Measurements from ENCODE around the gene INPP5A. TPM values are rescaled to one million over a fixed set of nuclear protein-coding genes. Genes with fewer than 3 reads are reported as not detected.
A peak's percentile ranks its signal among the peaks of the same experiment; 100 is the strongest.

Gene INPP5A
- total and polyA plus RNA-seq, 9 of the 15 experiments (the other 6 are each of a cell fraction or from before 2014, with no cell fraction given), result 0.66 to 11.6 (median 7.7) TPM

- Histone ChIP-seq H3K27me3 (ENCODE audit: control insufficient read depth in 2 of 2, insufficient read depth in 2 of 2, low read length in 2 of 2) (no peaks in the 10 kb centered on the region), H3K4me2 (ENCODE audit: insufficient read depth, low read length) (no peak overlapping the region), H2AFZ (ENCODE audit: low read depth, low read length) (no peak overlapping the region), H3K9me1 (ENCODE audit: control insufficient read depth, insufficient read depth, low read length) (no peaks in the 10 kb centered on the region), H3K9ac (ENCODE audit: insufficient read depth in 1 of 2, low read depth in 2 of 2, low read length in 2 of 2) (peak overlapping the region in 1 of 2 experiments; percentile 35; a peak in 1 of 4 replicates), H4K20me1 (replicated peaks; ENCODE audit: control insufficient read depth, insufficient read depth, low read length) (no peaks in the 10 kb centered on the region; the same call in 1 of the 2 replicates), H3K79me2 (ENCODE audit: control insufficient read depth, insufficient read depth, low read length) (peaks cover 25% of the 10 kb centered on the region; the same call in 2 of the 3 replicates), H3K36me3 (ENCODE audit: control insufficient read depth, insufficient read depth, low read length) (no peaks in the 10 kb centered on the region), H3K4me3 (no peak overlapping the region), H3K9me3 (replicated peaks; ENCODE audit: control insufficient read depth, insufficient read depth, low read depth, low read length) (no peaks in the 10 kb centered on the region), H3K4me1 (replicated peaks in 1 of 2; ENCODE audit: control insufficient read depth in 2 of 2, insufficient read depth in 2 of 2, low read length in 2 of 2) (peaks cover 10 to 74% of the 10 kb centered on the region in 2 experiments), H3K27ac (ENCODE audit: extremely low read depth, low read depth, low read length) (no peak overlapping the region)
- FAIRE-seq (no peak), DNase-seq (ENCODE audit: extremely low read depth in 1 of 4, low spot score in 3 of 4) (no peak), ATAC-seq (no peak)
- POLR2A ChIA-PET, result no interaction called here
- WGBS (ENCODE audit: insufficient coverage, low coverage, missing lambda C conversion rate), result 74% methylated on average over 20 of the region's 26 CpGs
- CTCF ChIA-PET (ENCODE audit: low intra/inter-chr PET ratio), result no interaction called here
- intact Hi-C loops (cut with micrococcal nuclease), result no loop called here
- TF ChIP-seq SIRT6 (IDR thresholded peaks at IDR 0.05; ENCODE audit: low read depth, low read length) (no peak), RBBP5 (IDR thresholded peaks at IDR 0.05; ENCODE audit: borderline replicate concordance, insufficient read depth, low read length, poor library complexity, severe bottlenecking) (no peak), ZBTB9 (CRISPR knock-in tag; IDR thresholded peaks at IDR 0.05) (no peak), NFIC (IDR thresholded peaks at IDR 0.05) (peak; percentile 55; the same call in 1 of the 2 replicates), HDAC2 (IDR thresholded peaks at IDR 0.05) (no peak)
- in situ Hi-C loops (cut with MboI), result no loop called here
- BruUV-seq (replicated peaks), result no TSS peak
Measured at GRCh38 chr10:132546567-132547420, 9.2 kb downstream of the INPP5A start.

Measured in K562 (cell line).